Activated CD4-positive, alpha-beta T cell treated with anti-CD3 and anti-CD28 coated beads, Interleukin-2, amount 10 ng/mL, durations not matched to agents 24 days and 14 days (primary cell): ENCODE measurements around the gene OR2A1. TPM values are rescaled to one million over a fixed set of nuclear protein-coding genes. Genes with fewer than 3 reads are reported as not detected.
"Not testable (repeated sequence)": the region's sequence is repeated elsewhere in the genome, so short reads cannot be mapped to it uniquely, and the experiment has no call there.

Experiments used
- DNase-seq: peaks from one replicate; pipeline ENCODE4 v3.0.0; 2022
- H3K27ac Mint-ChIP-seq: one replicate; pipeline ENCODE4 v1.8.0; 2022; ENCODE audit warnings: mild to moderate bottlenecking, mixed read lengths
- H3K27me3 Mint-ChIP-seq: one replicate; pipeline ENCODE4 v1.8.0; 2022; ENCODE audit warnings: mixed read lengths
- H3K36me3 Mint-ChIP-seq: one replicate; pipeline ENCODE4 v1.8.0; 2022; ENCODE audit warnings: low read depth, mild to moderate bottlenecking, mixed read lengths
- H3K4me1 Mint-ChIP-seq: one replicate; pipeline ENCODE4 v1.8.0; 2021; ENCODE audit warnings: mixed read lengths
- H3K4me3 Mint-ChIP-seq: one replicate; pipeline ENCODE4 v1.8.0; 2022; ENCODE audit warnings: mild to moderate bottlenecking, moderate library complexity, mixed read lengths
- H3K9me3 Mint-ChIP-seq: one replicate; pipeline ENCODE4 v1.8.0; 2021; ENCODE audit warnings: mixed read lengths
- intact Hi-C: fragments of 100-400 bp; cut with micrococcal nuclease; formaldehyde crosslinking; loops from one replicate; pipeline ENCODE4 v1.15.1; 2023
- total RNA-seq: library from RNA; stranded (reverse); gene quantifications from 2 replicates; pipeline ENCODE4 v1.2.3, GENCODE V29; 2022

Gene OR2A1
- not detected in 2 replicates for total RNA-seq

- H3K9me3 Mint-ChIP-seq, H3K4me1 Mint-ChIP-seq, DNase-seq, intact Hi-C loops, H3K27ac Mint-ChIP-seq, H3K27me3 Mint-ChIP-seq, H3K36me3 Mint-ChIP-seq, H3K4me3 Mint-ChIP-seq: not testable (repeated sequence)
These were observed at the start of gene OR2A1 for GRCh38 chr7:144311872-144312469. Gene OR2A1, plus strand, starts transcription at chr7:144312419. Its CDS starts 5,706 bp downstream, at chr7:144318125.

GRCh38 chr7:144264692-144265091 is 47.5 kb upstream of the OR2A1 start, which contains the start of gene OR2A7:
Gene OR2A7, minus strand, starts transcription at chr7:144264792. Its CDS starts 5,164 bp downstream, at chr7:144259628.
- H3K36me3 Mint-ChIP-seq, result not testable (repeated sequence)

GRCh38 chr7:144269188-144269587 is 43.0 kb upstream of the OR2A1 start, which contains the start of gene CTAGE8:
Gene CTAGE8, minus strand, starts transcription at chr7:144269288. Its CDS starts 38 bp downstream, at chr7:144269250.
- H3K9me3 Mint-ChIP-seq, DNase-seq, intact Hi-C loops, H3K36me3 Mint-ChIP-seq, H3K4me1 Mint-ChIP-seq, H3K4me3 Mint-ChIP-seq, H3K27ac Mint-ChIP-seq, H3K27me3 Mint-ChIP-seq: not testable (repeated sequence)

More at GRCh38 chr7:144264692-144265091, 47.5 kb upstream of the OR2A1 start, which contains the start of gene OR2A7:
- H3K4me3 Mint-ChIP-seq, H3K27me3 Mint-ChIP-seq, DNase-seq, intact Hi-C loops, H3K9me3 Mint-ChIP-seq, H3K4me1 Mint-ChIP-seq, H3K27ac Mint-ChIP-seq: not testable (repeated sequence)

GRCh38 chr7:144275281-144275680 is 36.9 kb upstream of the OR2A1 start:
- H3K27me3 Mint-ChIP-seq, DNase-seq, H3K4me3 Mint-ChIP-seq, H3K36me3 Mint-ChIP-seq, H3K27ac Mint-ChIP-seq, H3K9me3 Mint-ChIP-seq, intact Hi-C loops, H3K4me1 Mint-ChIP-seq: not testable (repeated sequence)

DNA sequence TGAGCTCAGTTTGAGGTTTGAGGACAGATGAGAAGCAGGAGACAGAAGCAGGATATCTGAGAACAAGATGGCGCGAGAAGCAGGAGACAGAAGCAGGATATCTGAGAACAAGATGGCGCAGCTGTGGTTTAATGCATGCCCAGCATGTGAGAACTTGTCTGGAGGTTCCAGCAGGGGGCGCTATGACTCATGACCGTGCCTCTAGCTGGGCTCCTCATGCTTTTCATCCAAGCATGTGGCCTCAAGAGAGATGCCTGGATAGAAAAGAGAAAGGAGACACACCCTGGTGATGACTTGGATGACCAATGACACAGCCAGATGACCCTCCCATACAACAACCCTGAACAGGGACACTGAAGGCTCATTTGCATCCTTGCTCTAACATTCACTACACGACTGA is 32.2 kb upstream of the OR2A1 start:
- H3K27ac Mint-ChIP-seq, H3K36me3 Mint-ChIP-seq, H3K9me3 Mint-ChIP-seq, H3K4me3 Mint-ChIP-seq, H3K27me3 Mint-ChIP-seq, intact Hi-C loops, DNase-seq, H3K4me1 Mint-ChIP-seq: not testable (repeated sequence)

DNA sequence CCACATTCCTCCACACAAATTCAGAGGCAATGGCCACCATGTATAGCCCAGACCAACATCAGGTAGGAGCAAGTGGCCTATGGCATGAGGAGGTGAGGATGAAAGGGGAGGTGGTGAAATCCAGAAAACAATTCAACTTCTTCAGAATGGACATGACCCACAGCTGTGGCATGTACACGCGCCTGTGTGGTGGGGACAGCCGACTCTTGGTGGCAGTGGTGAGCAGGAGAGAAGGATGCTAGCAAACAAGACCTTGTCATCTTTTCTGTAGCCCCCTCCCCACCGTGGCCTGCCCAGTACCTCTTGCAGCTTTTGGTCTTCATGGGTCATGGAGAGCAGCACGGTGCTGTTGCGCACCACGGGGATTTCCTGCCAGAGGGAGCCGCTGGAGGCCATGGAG is 30.2 kb upstream of the OR2A1 start:
- H3K4me3 Mint-ChIP-seq, H3K27ac Mint-ChIP-seq, H3K9me3 Mint-ChIP-seq, H3K4me1 Mint-ChIP-seq, H3K27me3 Mint-ChIP-seq, DNase-seq, H3K36me3 Mint-ChIP-seq, intact Hi-C loops: not testable (repeated sequence)

DNA sequence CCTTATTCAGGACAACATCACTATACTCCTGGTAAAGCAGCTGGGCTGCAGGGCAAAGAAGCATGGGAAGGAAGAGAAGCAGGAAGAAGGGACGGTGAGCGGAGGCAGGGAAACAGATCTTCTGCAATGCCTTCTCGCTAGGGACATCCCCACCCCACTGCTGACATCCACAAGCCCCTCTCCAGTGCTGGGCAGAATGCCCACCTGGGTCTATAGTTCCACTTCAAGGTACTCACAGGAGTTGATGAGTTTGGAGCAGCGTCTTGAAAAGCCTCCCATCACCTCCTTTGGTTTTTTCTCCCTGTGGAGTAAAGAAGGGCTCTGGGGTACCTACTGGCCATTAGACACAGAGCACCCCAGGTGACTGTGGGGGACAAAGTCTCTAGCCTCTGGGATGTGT is 29.7 kb upstream of the OR2A1 start:
- DNase-seq, H3K27ac Mint-ChIP-seq, H3K27me3 Mint-ChIP-seq, H3K36me3 Mint-ChIP-seq, intact Hi-C loops, H3K4me1 Mint-ChIP-seq, H3K9me3 Mint-ChIP-seq, H3K4me3 Mint-ChIP-seq: not testable (repeated sequence)

GRCh38 chr7:144283716-144284115 is 28.5 kb upstream of the OR2A1 start:
- DNase-seq, H3K27me3 Mint-ChIP-seq, H3K9me3 Mint-ChIP-seq, H3K27ac Mint-ChIP-seq, intact Hi-C loops, H3K36me3 Mint-ChIP-seq, H3K4me1 Mint-ChIP-seq, H3K4me3 Mint-ChIP-seq: not testable (repeated sequence)

- H3K9me3 Mint-ChIP-seq, H3K4me3 Mint-ChIP-seq, H3K4me1 Mint-ChIP-seq, H3K27me3 Mint-ChIP-seq, DNase-seq, intact Hi-C loops, H3K27ac Mint-ChIP-seq, H3K36me3 Mint-ChIP-seq: not testable (repeated sequence)
These were observed 24.9 kb upstream of the OR2A1 start for GRCh38 chr7:144287171-144287784.

- intact Hi-C loops, H3K27me3 Mint-ChIP-seq, H3K4me3 Mint-ChIP-seq, H3K4me1 Mint-ChIP-seq, H3K36me3 Mint-ChIP-seq, H3K9me3 Mint-ChIP-seq, H3K27ac Mint-ChIP-seq: not testable (repeated sequence)
- DNase-seq, result peak; percentile 56
These were observed 20.6 kb upstream of the OR2A1 start for GRCh38 chr7:144291607-144292006.

- not testable (repeated sequence) for H3K27ac Mint-ChIP-seq, H3K4me3 Mint-ChIP-seq
These were observed 19.6 kb upstream of the OR2A1 start for GRCh38 chr7:144292384-144293161.

DNA sequence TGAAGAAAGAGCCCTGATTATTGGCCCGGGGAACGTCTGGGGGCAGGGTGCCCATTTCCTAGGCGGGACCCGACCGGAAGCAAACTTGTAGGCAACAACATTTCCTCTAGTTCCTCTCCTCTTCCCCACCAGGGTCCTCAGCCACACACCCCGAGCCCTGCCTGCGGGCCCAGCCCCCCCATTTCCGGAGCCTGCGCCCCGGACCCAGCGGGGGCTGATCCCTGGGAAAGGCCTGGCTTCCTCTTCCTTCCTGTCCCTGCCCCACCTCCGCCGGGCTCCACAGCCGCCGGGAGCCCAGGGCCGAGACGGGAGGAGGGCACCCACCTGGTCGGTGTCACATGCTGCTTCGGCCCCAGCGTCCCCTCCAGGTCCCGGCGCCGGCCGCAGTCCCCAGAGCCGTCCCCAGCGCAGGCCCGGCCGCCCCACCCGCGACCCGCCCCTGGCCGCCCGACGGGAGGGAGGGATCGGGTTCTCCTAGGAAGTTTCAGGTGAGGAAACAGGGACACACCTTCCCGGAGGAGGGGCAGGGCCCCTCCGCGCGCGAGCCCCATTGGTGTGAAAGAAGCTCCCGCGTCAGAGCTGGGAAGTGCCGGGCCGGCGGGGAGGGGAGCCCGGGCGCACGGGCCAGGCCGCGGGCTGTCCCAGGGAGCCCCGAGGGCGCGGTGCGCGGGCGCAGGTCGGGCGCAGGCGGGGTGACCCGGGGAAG is 18.3 kb upstream of the OR2A1 start:
- H3K4me1 Mint-ChIP-seq, H3K27me3 Mint-ChIP-seq, H3K27ac Mint-ChIP-seq, intact Hi-C loops, DNase-seq, H3K9me3 Mint-ChIP-seq, H3K36me3 Mint-ChIP-seq, H3K4me3 Mint-ChIP-seq: not testable (repeated sequence)

More at GRCh38 chr7:144292384-144293161, 19.6 kb upstream of the OR2A1 start:
- intact Hi-C loops, H3K4me1 Mint-ChIP-seq, H3K9me3 Mint-ChIP-seq, H3K27me3 Mint-ChIP-seq, H3K36me3 Mint-ChIP-seq: not testable (repeated sequence)
- DNase-seq, result peak; percentile 57

GRCh38 chr7:144302578-144303303 is 9.5 kb upstream of the OR2A1 start:
- H3K4me1 Mint-ChIP-seq, H3K9me3 Mint-ChIP-seq, H3K4me3 Mint-ChIP-seq, DNase-seq, H3K27me3 Mint-ChIP-seq, H3K27ac Mint-ChIP-seq, H3K36me3 Mint-ChIP-seq, intact Hi-C loops: not testable (repeated sequence)
